RWPE2 (cell line): ENCODE data around the gene FRMPD4.

ENCODE experiments used
- ATAC-seq: fragments of 200-7000 bp; cut with Tn5 transposase; 3 replicates; pipeline ENCODE4 v1.9.1; 2021; ENCODE audit warnings: low read depth
- DNase-seq: peaks from one replicate; pipeline ENCODE4 v3.0.0-alpha.2; 2020; ENCODE audit warnings: low spot score
- H3K27ac ChIP-seq: fragments of 450-650 bp; 2 replicates; pipeline ENCODE4 v1.5.1; 2017; ENCODE audit warnings: mild to moderate bottlenecking; ENCODE audit not compliant: poor library complexity, severe bottlenecking
- H3K27me3 ChIP-seq: fragments of 250-450 bp; sonication (Bioruptor Pico); 2 replicates; pipeline ENCODE4 v1.5.1; 2021; ENCODE audit warnings: mild to moderate bottlenecking, moderate library complexity; ENCODE audit not compliant: insufficient read depth, poor library complexity, severe bottlenecking
- H3K36me3 ChIP-seq: fragments of 250-450 bp; sonication (Bioruptor Pico); 2 replicates; pipeline ENCODE4 v1.5.1; 2020; ENCODE audit warnings: low read depth, mild to moderate bottlenecking, moderate library complexity
- H3K4me1 ChIP-seq: fragments of 250-450 bp; sonication (Bioruptor Pico); 2 replicates; pipeline ENCODE4 v1.5.1; 2021; ENCODE audit warnings: mild to moderate bottlenecking, moderate library complexity; ENCODE audit not compliant: insufficient read depth, poor library complexity, severe bottlenecking
- H3K4me3 ChIP-seq: fragments of 250-450 bp; sonication (Bioruptor Pico); 2 replicates; pipeline ENCODE4 v1.5.1; 2021; ENCODE audit warnings: mild to moderate bottlenecking, moderate library complexity; ENCODE audit not compliant: severe bottlenecking
- H3K9me3 ChIP-seq: fragments of 250-450 bp; sonication (Bioruptor Pico); 2 replicates; pipeline ENCODE4 v1.5.1; 2021; ENCODE audit warnings: mild to moderate bottlenecking, moderate library complexity; ENCODE audit not compliant: severe bottlenecking
- CTCF ChIP-seq: fragments of 450-650 bp; IDR thresholded peaks from one replicate; pipeline ENCODE4 v1.5.1; 2017; ENCODE audit warnings: mild to moderate bottlenecking, moderate library complexity; ENCODE audit not compliant: poor library complexity, severe bottlenecking

FRMPD4 gene

DNA sequence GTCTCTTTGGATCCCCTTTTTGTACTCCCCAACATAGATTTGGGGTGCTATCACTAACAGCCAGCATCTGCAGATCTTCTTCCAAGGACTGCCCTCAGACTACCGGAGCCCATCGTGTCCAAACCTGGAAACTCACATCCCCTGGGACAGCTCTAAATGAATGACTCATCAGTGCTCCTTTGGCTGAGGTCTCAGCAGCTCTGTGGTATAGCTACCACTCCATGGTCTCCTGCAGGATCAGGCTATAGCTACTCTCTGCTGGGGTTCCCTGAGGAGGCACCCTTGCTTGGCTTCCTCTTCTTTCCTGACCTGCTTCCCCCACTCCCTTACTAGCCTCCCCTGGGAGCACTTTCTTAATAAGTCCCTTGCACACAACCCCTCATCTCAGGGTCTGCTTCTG lies 555.5 kb downstream of the FRMPD4 start:
- no peak for DNase-seq
- H3K9me3 ChIP-seq: no peaks in the 10 kb centered on the region
- no peak overlapping the region for H3K27ac ChIP-seq
- no peaks in the 10 kb centered on the region for H3K36me3 ChIP-seq
- no peak for ATAC-seq
- no peak for TF ChIP-seq CTCF
- no peak overlapping the region for H3K4me3 ChIP-seq
- no peaks in the 10 kb centered on the region for H3K27me3 ChIP-seq
- no peaks in the 10 kb centered on the region for H3K4me1 ChIP-seq

- H3K9me3 ChIP-seq: no peaks in the 10 kb centered on the region
- ATAC-seq (no peak), DNase-seq (no peak)
- no peaks in the 10 kb centered on the region for H3K4me1 ChIP-seq
- H3K36me3 ChIP-seq: no peaks in the 10 kb centered on the region
- H3K27me3 ChIP-seq: no peaks in the 10 kb centered on the region
- H3K4me3 ChIP-seq: no peak overlapping the region
- no peak overlapping the region for H3K27ac ChIP-seq
- no peak for TF ChIP-seq CTCF
These were observed 562.5 kb downstream of the FRMPD4 start for GRCh38 chrX:12700745-12701144.

DNA sequence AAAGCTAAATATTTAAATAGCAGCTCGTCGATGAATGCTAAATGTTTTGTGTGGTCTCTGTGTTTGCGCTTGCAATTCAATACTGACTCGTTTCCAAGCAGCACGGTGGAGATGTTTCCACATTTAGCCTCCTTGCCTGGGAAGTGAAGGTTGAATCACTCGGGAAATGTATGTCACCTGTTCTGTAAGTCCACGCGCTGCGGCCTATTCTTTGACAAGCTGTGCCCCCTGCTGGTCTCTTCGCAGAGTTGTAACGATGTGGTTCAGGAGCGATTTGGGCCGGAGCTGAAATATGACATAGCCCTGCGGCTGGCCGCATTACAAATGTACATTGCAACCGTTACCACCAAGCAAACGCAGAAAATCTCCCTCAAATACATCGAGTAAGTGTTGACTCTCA lies 563.4 kb downstream of the FRMPD4 start:
- H3K27me3 ChIP-seq: no peaks in the 10 kb centered on the region

GRCh38 chrX:12702509-12703091 lies 564.3 kb downstream of the FRMPD4 start:
- no peaks in the 10 kb centered on the region for H3K36me3 ChIP-seq
- no peaks in the 10 kb centered on the region for H3K27me3 ChIP-seq
- TF ChIP-seq CTCF: no peak
- no peaks in the 10 kb centered on the region for H3K9me3 ChIP-seq
- DNase-seq: no peak
- ATAC-seq: no peak
- H3K4me3 ChIP-seq: no peak overlapping the region
- H3K4me1 ChIP-seq: no peaks in the 10 kb centered on the region
- no peak overlapping the region for H3K27ac ChIP-seq

More for the DNA sequence above, 563.4 kb downstream of the FRMPD4 start:
- TF ChIP-seq CTCF: peak; percentile 41
- H3K4me1 ChIP-seq: no peaks in the 10 kb centered on the region
- H3K36me3 ChIP-seq: no peaks in the 10 kb centered on the region
- H3K27ac ChIP-seq: no peak overlapping the region
- DNase-seq (no peak), ATAC-seq (peak; percentile 76)
- no peak overlapping the region for H3K4me3 ChIP-seq
- H3K9me3 ChIP-seq: no peaks in the 10 kb centered on the region

- H3K4me3 ChIP-seq: no peak overlapping the region
- no peak for TF ChIP-seq CTCF
- H3K9me3 ChIP-seq: no peaks in the 10 kb centered on the region
- ATAC-seq (no peak), DNase-seq (no peak)
- H3K36me3 ChIP-seq: no peaks in the 10 kb centered on the region
- no peaks in the 10 kb centered on the region for H3K4me1 ChIP-seq
- H3K27me3 ChIP-seq: no peaks in the 10 kb centered on the region
- H3K27ac ChIP-seq: no peak overlapping the region
These were observed 566.4 kb downstream of the FRMPD4 start for GRCh38 chrX:12704706-12705105.
